Measurements from ENCODE around the gene PIK3R5.

GRCh38 chr17:8877984-8878383 is 87.5 kb downstream of the PIK3R5 start:
- no peak for TF ChIP-seq CTCF (conservative IDR thresholded peaks at IDR 0.05 in 1 of 2, IDR thresholded peaks at IDR 0.05 in 1 of 2; ENCODE audit: low read depth in 1 of 2, low read length in 2 of 2)
- no peak for TF ChIP-seq EZH2 (IDR thresholded peaks at IDR 0.05; ENCODE audit: low read length, missing control alignments)

All from fibroblast of lung (primary cell).